DND-41 (cell line): ENCODE data around the gene HLA-DQB2.
"Not testable (repeated sequence)": the region's sequence is repeated elsewhere in the genome, so short reads cannot be mapped to it uniquely, and the experiment has no call there.

ENCODE experiments used
- ATAC-seq: fragments of 200-7000 bp; cut with Tn5 transposase; 3 replicates; pipeline ENCODE4 v1.9.1; 2021; ENCODE audit warnings: low read depth; ENCODE audit not compliant: insufficient read depth
- DNase-seq: peaks from one replicate; pipeline ENCODE4 v3.0.0-alpha.2; 2020
- H2AFZ ChIP-seq: 2 replicates; pipeline ENCODE4 v1.6.0; 2012; ENCODE audit warnings: low read depth, low read length
- H3K27ac ChIP-seq: 2 replicates; pipeline ENCODE4 v1.5.1; 2012; ENCODE audit warnings: low read length, inconsistent platforms
- H3K27me3 ChIP-seq: fragments of 200-600 bp; sonication (generic); 2 replicates; pipeline ENCODE4 v1.6.0; 2012; ENCODE audit warnings: low read length, mild to moderate bottlenecking, inconsistent platforms; ENCODE audit not compliant: insufficient read depth, poor library complexity
- H3K36me3 ChIP-seq: 2 replicates; pipeline ENCODE4 v1.5.1; 2012; ENCODE audit warnings: low read length, inconsistent platforms; ENCODE audit not compliant: insufficient read depth
- H3K4me1 ChIP-seq: 2 replicates; pipeline ENCODE4 v1.5.1; 2012; ENCODE audit warnings: mild to moderate bottlenecking, low read length; ENCODE audit not compliant: insufficient read depth
- H3K4me2 ChIP-seq: 2 replicates; pipeline ENCODE4 v1.6.0; 2012; ENCODE audit warnings: mild to moderate bottlenecking, moderate library complexity, low read length, inconsistent platforms; ENCODE audit not compliant: insufficient read depth
- H3K4me3 ChIP-seq, 2 experiments: fragments of 200-600 bp in 1 of 2; shearing (Covaris generic) in 1 of 2; 2 replicates each; pipeline ENCODE4 v1.5.1; 2012 to 2016; ENCODE audit warnings: inconsistent platforms in 2 of 2, low read length in 2 of 2, mild to moderate bottlenecking in 2 of 2, low read depth in 1 of 2, moderate library complexity in 1 of 2
- H3K79me2 ChIP-seq: 2 replicates; pipeline ENCODE4 v1.6.0; 2012; ENCODE audit warnings: low read length, inconsistent platforms; ENCODE audit not compliant: insufficient read depth
- H3K9ac ChIP-seq: 2 replicates; pipeline ENCODE4 v1.6.0; 2012; ENCODE audit warnings: low read depth, mild to moderate bottlenecking, inconsistent platforms, low read length, moderate library complexity
- H3K9me3 ChIP-seq: 2 replicates; pipeline ENCODE4 v1.5.1; 2012; ENCODE audit warnings: low read length, moderate library complexity, mild to moderate bottlenecking, inconsistent platforms; ENCODE audit not compliant: insufficient read depth, severe bottlenecking
- H4K20me1 ChIP-seq: 2 replicates; pipeline ENCODE4 v1.6.0; 2012; ENCODE audit warnings: low read length; ENCODE audit not compliant: insufficient read depth
- EZH2 ChIP-seq: IDR thresholded peaks from 3 replicates; pipeline ENCODE4 v1.6.1; 2012; ENCODE audit warnings: borderline replicate concordance, low read depth, mild to moderate bottlenecking, moderate library complexity, low read length, inconsistent platforms; ENCODE audit not compliant: severe bottlenecking
- TF ChIP-seq, protein P1 (sequence below): IDR thresholded peaks from 2 replicates; pipeline ENCODE4 v1.5.1; 2012; ENCODE audit warnings: borderline replicate concordance, low read length, moderate library complexity, mild to moderate bottlenecking; ENCODE audit not compliant: poor library complexity, severe bottlenecking; ENCODE audit errors: extremely low read depth

Gene HLA-DQB2

DNA sequence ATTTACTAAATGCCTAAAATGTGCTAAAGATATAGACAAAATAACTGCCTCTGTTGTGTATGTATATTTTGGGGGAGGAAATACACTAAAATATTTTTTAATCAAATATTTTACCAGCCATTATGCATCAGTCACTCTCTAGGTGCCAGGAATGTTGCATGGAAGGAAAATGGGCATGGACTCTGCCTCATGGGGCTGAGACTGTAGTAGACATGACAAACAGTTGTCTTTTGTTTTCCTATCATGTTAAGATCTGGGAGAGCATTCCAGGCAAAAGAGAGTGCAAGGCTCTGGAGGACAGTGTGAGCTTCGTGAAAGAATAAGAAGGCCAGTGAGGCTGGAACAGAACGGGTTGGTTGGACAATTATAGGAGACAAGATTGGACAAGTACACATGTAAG, 27.0 kb upstream of the HLA-DQB2 start:
- DNase-seq (no peak), ATAC-seq (no peak)
- Histone ChIP-seq H3K9me3 (no peaks in the 10 kb centered on the region), H3K4me3 (no peak overlapping the region), H3K4me2 (no peak overlapping the region), H2AFZ (no peak overlapping the region), H3K36me3 (no peaks in the 10 kb centered on the region), H4K20me1 (no peaks in the 10 kb centered on the region), H3K27ac (no peak overlapping the region), H3K27me3 (peaks cover 41% of the 10 kb centered on the region), H3K79me2 (no peaks in the 10 kb centered on the region), H3K9ac (no peak overlapping the region), H3K4me1 (no peaks in the 10 kb centered on the region)
- TF ChIP-seq EZH2: no peak
- TF ChIP-seq, protein P1, sequence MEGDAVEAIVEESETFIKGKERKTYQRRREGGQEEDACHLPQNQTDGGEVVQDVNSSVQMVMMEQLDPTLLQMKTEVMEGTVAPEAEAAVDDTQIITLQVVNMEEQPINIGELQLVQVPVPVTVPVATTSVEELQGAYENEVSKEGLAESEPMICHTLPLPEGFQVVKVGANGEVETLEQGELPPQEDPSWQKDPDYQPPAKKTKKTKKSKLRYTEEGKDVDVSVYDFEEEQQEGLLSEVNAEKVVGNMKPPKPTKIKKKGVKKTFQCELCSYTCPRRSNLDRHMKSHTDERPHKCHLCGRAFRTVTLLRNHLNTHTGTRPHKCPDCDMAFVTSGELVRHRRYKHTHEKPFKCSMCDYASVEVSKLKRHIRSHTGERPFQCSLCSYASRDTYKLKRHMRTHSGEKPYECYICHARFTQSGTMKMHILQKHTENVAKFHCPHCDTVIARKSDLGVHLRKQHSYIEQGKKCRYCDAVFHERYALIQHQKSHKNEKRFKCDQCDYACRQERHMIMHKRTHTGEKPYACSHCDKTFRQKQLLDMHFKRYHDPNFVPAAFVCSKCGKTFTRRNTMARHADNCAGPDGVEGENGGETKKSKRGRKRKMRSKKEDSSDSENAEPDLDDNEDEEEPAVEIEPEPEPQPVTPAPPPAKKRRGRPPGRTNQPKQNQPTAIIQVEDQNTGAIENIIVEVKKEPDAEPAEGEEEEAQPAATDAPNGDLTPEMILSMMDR: no peak

DNA sequence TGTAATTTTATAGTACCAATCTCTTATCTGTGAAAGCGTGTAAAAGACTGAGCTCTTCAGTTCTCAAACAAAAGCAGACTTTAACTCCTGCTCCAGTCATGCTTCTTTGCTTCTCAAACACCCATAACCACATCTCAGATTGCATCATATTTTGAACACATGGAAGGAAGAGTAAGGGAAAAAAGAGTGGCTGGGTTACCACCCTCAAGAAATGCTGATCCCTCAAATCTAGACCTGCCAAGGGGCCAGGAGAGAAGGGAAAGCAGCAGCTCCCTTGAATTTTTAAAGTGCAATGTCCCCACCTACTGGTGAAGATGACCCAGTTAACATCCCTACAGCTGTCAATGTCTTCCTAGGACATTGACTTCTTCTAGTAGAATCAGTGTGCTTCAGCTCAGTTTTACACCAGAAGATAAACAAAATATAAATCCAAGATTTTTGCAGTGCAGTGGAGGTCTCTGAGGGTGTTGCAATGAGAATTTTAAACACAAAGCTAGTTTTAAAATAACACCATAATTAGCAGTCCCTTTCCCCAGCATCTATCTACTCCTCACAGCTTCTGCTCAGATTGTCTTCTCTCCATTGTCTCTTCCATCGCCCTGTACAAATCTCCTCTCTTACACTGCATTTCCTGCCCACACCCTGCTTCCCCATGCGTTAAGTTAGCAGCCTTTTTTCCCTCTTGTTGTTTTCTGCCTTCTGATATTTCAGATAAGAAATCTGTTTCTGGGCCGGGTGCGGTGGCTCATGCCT, 22.6 kb upstream of the HLA-DQB2 start:
- Histone ChIP-seq H3K79me2 (no peaks in the 10 kb centered on the region), H4K20me1 (no peaks in the 10 kb centered on the region), H2AFZ (no peak overlapping the region), H3K4me3 (no peak overlapping the region), H3K9me3 (no peaks in the 10 kb centered on the region), H3K36me3 (no peaks in the 10 kb centered on the region), H3K4me1 (no peaks in the 10 kb centered on the region), H3K27ac (no peak overlapping the region), H3K27me3 (peaks cover 27% of the 10 kb centered on the region), H3K4me2 (no peak overlapping the region), H3K9ac (no peak overlapping the region)
- no peak for TF ChIP-seq EZH2
- TF ChIP-seq, protein P1: peak; percentile 79
- ATAC-seq (peak; percentile 80), DNase-seq (peak; percentile 44)

DNA sequence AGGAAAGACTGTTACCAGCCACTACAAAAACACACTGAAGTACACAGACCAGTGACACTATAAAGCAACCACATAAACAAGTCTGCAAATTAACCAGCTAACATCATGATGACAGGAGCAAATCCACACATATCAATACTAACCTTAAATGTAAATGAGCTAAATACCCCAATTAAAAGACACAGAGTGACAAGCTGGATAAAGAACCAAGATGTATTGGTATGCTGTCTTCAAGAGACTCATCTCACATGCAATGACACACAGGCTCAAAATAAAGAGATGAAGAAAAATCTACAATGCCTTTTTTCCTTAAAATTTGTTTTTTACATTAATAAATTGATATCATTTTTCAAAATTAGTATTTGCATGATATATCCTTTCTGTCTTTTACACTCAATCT, 19.6 kb upstream of the HLA-DQB2 start:
- H3K9ac ChIP-seq, H3K9me3 ChIP-seq, ATAC-seq, H2AFZ ChIP-seq, H3K27ac ChIP-seq, DNase-seq, H3K4me3 ChIP-seq, H3K4me2 ChIP-seq, H4K20me1 ChIP-seq, H3K4me1 ChIP-seq, H3K36me3 ChIP-seq, H3K79me2 ChIP-seq: not testable (repeated sequence)
- H3K27me3 ChIP-seq: peaks cover 35% of the 10 kb centered on the region

DNA sequence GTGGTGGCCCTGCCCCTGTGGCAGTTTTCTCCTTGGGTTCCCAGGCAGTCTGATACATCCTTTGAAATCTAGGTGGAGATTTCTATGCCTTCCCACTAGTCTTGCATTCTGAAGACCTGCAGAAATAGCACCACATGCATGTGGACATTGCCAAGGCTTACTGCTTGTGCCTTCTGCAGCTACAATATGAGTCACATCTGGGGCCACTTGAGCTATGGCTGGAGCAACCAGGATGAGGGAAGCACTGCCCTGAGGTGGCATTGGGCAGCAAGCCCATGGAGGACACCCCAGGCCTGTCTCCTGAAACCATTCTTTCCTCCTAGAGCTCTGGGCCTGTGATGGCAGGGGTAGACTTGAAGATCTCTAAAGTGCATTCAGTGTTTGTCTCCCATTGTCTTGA, 15.7 kb upstream of the HLA-DQB2 start:
- Histone ChIP-seq H3K27me3 (peaks cover 31% of the 10 kb centered on the region), H3K9me3 (no peaks in the 10 kb centered on the region), H3K4me3 (no peak overlapping the region), H3K27ac (no peak overlapping the region), H3K79me2 (no peaks in the 10 kb centered on the region), H3K4me1 (no peaks in the 10 kb centered on the region), H3K4me2 (no peak overlapping the region), H4K20me1 (no peaks in the 10 kb centered on the region), H3K9ac (no peak overlapping the region), H3K36me3 (no peaks in the 10 kb centered on the region), H2AFZ (no peak overlapping the region)
- DNase-seq: no peak
- ATAC-seq: no peak
- TF ChIP-seq, protein P1: no peak
- TF ChIP-seq EZH2: no peak
